Right lobe of liver (tissue), 4 donors: ENCODE measurements around the gene STAT5B.

Experiments
- POLR2A ChIP-seq: fragments of 450-650 bp; IDR thresholded peaks from one replicate; pipeline ENCODE4 v1.6.1; 2017; ENCODE audit warnings: antibody characterized with exemption, mild to moderate bottlenecking
- TF ChIP-seq, protein P1 (sequence below), 4 donors: fragments of 200-600 bp in 3 of 4; fragments of 450-650 bp in 1 of 4; IDR thresholded peaks; one replicate each; pipeline versions ENCODE4 v1.5.1 to v1.8.0; 2016 to 2022; ENCODE audit warnings: antibody characterized with exemption in 4 of 4, mild to moderate bottlenecking in 2 of 4
- donor health status: DM: no; HTN: no; CAD: no.
- donor health status: DM: no; HTN: no; CAD: no.
- donor health status: DM: no; HTN: yes; CAD: no.

- TF ChIP-seq, protein P1, sequence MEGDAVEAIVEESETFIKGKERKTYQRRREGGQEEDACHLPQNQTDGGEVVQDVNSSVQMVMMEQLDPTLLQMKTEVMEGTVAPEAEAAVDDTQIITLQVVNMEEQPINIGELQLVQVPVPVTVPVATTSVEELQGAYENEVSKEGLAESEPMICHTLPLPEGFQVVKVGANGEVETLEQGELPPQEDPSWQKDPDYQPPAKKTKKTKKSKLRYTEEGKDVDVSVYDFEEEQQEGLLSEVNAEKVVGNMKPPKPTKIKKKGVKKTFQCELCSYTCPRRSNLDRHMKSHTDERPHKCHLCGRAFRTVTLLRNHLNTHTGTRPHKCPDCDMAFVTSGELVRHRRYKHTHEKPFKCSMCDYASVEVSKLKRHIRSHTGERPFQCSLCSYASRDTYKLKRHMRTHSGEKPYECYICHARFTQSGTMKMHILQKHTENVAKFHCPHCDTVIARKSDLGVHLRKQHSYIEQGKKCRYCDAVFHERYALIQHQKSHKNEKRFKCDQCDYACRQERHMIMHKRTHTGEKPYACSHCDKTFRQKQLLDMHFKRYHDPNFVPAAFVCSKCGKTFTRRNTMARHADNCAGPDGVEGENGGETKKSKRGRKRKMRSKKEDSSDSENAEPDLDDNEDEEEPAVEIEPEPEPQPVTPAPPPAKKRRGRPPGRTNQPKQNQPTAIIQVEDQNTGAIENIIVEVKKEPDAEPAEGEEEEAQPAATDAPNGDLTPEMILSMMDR (IDR thresholded peaks at IDR 0.05) = no peak
- TF ChIP-seq POLR2A = no peak
These were observed 32.3 kb upstream of the STAT5B start for GRCh38 chr17:42308446-42308845.
